T-cell (primary cell): Measurements from ENCODE around the gene MPPED1. TPM values are rescaled to one million over a fixed set of nuclear protein-coding genes. Genes with fewer than 3 reads are reported as not detected.

Experiments used
- ATAC-seq, 4 experiments: fragments of 200-7000 bp in 3 of 4; fragments of 150-1000 bp in 1 of 4; cut with Tn5 transposase; replicated peaks in 1 of 4; 1 replicate in 3 of 4; 2 replicates in 1 of 4; pipeline ENCODE4 v1.10.0; 2021; ENCODE audit warnings: moderate library complexity in 3 of 4, mild to moderate bottlenecking in 2 of 4, moderate number of reproducible peaks in 1 of 4
- CTCF ChIA-PET, 2 donors: fragments of 300-600 bp; sonication (Branson Sonifier 250); formaldehyde crosslinking; loops; one replicate each; lab custom pipeline; 2022; ENCODE audit warnings: antibody characterized with exemption in 2 of 2; lab: Charles Lee
- POLR2A ChIA-PET, 2 donors: fragments of 300-600 bp; sonication (Branson Sonifier 250); formaldehyde crosslinking; loops; one replicate each; lab custom pipeline; 2022; ENCODE audit warnings: antibody characterized with exemption in 2 of 2; lab: Charles Lee
- DNase-seq, 35 experiments: peaks; one replicate each; pipeline versions ENCODE4 v3.0.0 to v3.0.0-alpha.2; 2013 to 2023
- H3K27ac ChIP-seq: one replicate; pipeline ENCODE4 v1.5.1; 2013; ENCODE audit warnings: low read length
- H3K27me3 ChIP-seq, 2 experiments: replicated peaks in 1 of 2; 1 replicate in 1 of 2; 2 replicates in 1 of 2; pipeline versions ENCODE4 v1.6.1 to v1.7.0; 2013; ENCODE audit warnings: low read length in 1 of 2, mixed read lengths in 1 of 2; ENCODE audit not compliant: control insufficient read depth in 2 of 2, insufficient read depth in 2 of 2; ENCODE audit errors: extremely low read depth in 1 of 2
- H3K36me3 ChIP-seq, 2 donors: 1 replicate in 1 of 2; 2 replicates in 1 of 2; pipeline versions ENCODE4 v1.6.1 to v1.7.0; 2013; ENCODE audit warnings: low read length in 1 of 2; ENCODE audit not compliant: control insufficient read depth in 2 of 2, insufficient read depth in 1 of 2; ENCODE audit errors: extremely low read depth in 1 of 2
- H3K4me1 ChIP-seq, 2 experiments: 1 replicate in 1 of 2; 2 replicates in 1 of 2; pipeline versions ENCODE4 v1.6.1 to v1.7.0; 2013; ENCODE audit warnings: low read length in 2 of 2, mixed read lengths in 1 of 2; ENCODE audit not compliant: insufficient read depth in 2 of 2, control insufficient read depth in 1 of 2; ENCODE audit errors: extremely low read depth in 1 of 2
- H3K4me3 ChIP-seq, 2 donors: 1 replicate in 1 of 2; 2 replicates in 1 of 2; pipeline versions ENCODE4 v1.5.1 to v1.7.0; 2013; ENCODE audit warnings: mild to moderate bottlenecking in 2 of 2, low read length in 1 of 2, moderate library complexity in 1 of 2; ENCODE audit not compliant: control insufficient read depth in 1 of 2; ENCODE audit errors: extremely low read depth in 1 of 2
- H3K9me3 ChIP-seq: 2 replicates; pipeline ENCODE4 v1.7.0; 2013
- H3K27ac Mint-ChIP-seq, 2 donors: one replicate each; pipeline ENCODE4 v1.8.0; 2020 to 2021; ENCODE audit warnings: mild to moderate bottlenecking in 2 of 2, mixed read lengths in 2 of 2
- H3K27me3 Mint-ChIP-seq, 2 donors: one replicate each; pipeline ENCODE4 v1.8.0; 2021 to 2022; ENCODE audit warnings: mixed read lengths in 2 of 2
- H3K36me3 Mint-ChIP-seq: one replicate; pipeline ENCODE4 v1.8.0; 2021; ENCODE audit warnings: mixed read lengths
- H3K4me1 Mint-ChIP-seq, 3 donors: one replicate each; pipeline ENCODE4 v1.8.0; 2020 to 2022; ENCODE audit warnings: mixed read lengths in 3 of 3, mild to moderate bottlenecking in 1 of 3
- H3K4me3 Mint-ChIP-seq, 3 donors: one replicate each; pipeline ENCODE4 v1.8.0; 2020 to 2022; ENCODE audit warnings: mild to moderate bottlenecking in 3 of 3, mixed read lengths in 3 of 3, moderate library complexity in 3 of 3
- H3K9me3 Mint-ChIP-seq, 3 donors: one replicate each; pipeline ENCODE4 v1.8.0; 2020 to 2022; ENCODE audit warnings: mixed read lengths in 3 of 3
- WGBS: methylation state at CpG from one replicate; pipeline ENCODE4 v1.1.5; 2013; ENCODE audit warnings: missing lambda C conversion rate; ENCODE audit not compliant: insufficient coverage; 5-methylcytosine and 5-hydroxymethylcytosine counted together
- total RNA-seq, 35 experiments: library from RNA in 6 of 35; stranded (reverse) in 6 of 35; fragments of 120-200 nt in 1 of 35; gene quantifications; one replicate each; pipeline versions ENCODE4 v1.2.1 to v1.2.4 and lab custom pipeline; 2013 to 2026

Gene MPPED1
- total RNA-seq = not detected
- total RNA-seq (2013) = not detected
- total RNA-seq (lab: John Stamatoyannopoulos, UW) = 0 to 0.09 (median 0) reads per million in 29 experiments

- no peaks in the 10 kb centered on the region for H3K9me3 Mint-ChIP-seq
- no peak within 1 kb of the TSS for H3K27ac Mint-ChIP-seq
- H3K27me3 Mint-ChIP-seq = peaks cover 47 to 58% of the 10 kb centered on the region in 2 donors
- 2% methylated on average over 85 of the region's 95 CpGs for WGBS
- Histone ChIP-seq H3K36me3 (no peaks in the 10 kb centered on the region), H3K4me3 (no peak within 1 kb of the TSS), H3K9me3 (no peaks in the 10 kb centered on the region), H3K27me3 (peaks cover 25 to 56% of the 10 kb centered on the region in 2 experiments), H3K4me1 (no peaks in the 10 kb centered on the region), H3K27ac (no peak within 1 kb of the TSS)
- CTCF ChIA-PET = no interaction called here
- POLR2A ChIA-PET = no interaction called here
- no peak for ATAC-seq
- H3K4me3 Mint-ChIP-seq = peak within 1 kb of the TSS in 1 of 3 donors; percentile 37
- peaks cover 0 to 2% (median 2%) of the 10 kb centered on the region in 3 donors for H3K4me1 Mint-ChIP-seq
- no peak for DNase-seq
- H3K36me3 Mint-ChIP-seq = no peaks in the 10 kb centered on the region
Measured at GRCh38 chr22:43411869-43412807, at the start of gene MPPED1. TSS of gene MPPED1 (plus strand) at chr22:43412014. CDS start at chr22:43424986, 12,972 bp downstream.

DNA sequence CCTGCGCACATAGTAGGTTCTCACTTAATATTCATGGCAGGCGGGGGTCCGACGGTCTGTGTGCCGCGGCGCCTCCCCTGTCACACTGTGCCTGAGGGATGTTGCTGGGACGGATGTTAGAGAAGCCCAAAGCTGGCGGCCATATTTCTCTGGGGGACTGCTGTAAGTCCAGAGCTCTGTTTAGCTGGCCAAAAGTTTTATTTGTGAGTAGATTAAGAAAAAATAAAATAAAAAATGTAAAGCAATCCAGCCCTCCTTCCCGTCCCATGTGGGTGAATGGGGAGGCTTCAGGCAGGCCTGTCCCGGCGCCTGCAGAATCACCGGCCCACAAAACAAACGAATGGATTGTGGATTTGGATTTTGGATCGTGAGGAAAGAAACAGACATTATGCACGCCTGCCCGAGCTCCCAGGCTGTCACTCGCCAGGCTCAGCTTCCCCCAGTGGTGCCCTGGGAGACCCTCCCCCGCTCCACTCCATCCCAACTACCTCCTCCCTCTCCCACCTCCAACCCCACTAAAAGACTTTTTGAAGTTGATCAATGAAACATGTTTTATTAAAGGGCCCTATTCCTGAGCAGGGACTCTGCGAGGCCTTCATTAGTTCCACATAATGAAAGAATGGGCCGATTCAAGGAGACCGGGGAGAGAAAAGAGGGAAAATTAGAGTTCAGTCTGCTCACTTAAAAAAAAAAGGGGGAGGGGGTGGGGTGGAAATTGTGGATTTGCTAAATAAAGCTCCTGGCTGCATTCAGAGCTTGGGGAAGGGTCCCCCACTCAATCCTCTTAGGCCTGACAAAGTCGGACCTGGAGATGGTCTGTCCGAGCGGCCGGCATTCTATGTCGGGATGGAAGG lies 48.3 kb upstream of the MPPED1 start:
- H3K4me3 Mint-ChIP-seq = no peak overlapping the region
- POLR2A ChIA-PET = no interaction called here
- WGBS = 98% methylated on average over 11 of the region's 27 CpGs
- Histone ChIP-seq H3K4me1 (no peaks in the 10 kb centered on the region), H3K27ac (no peak overlapping the region), H3K9me3 (no peaks in the 10 kb centered on the region), H3K4me3 (no peak overlapping the region), H3K36me3 (no peaks in the 10 kb centered on the region), H3K27me3 (peaks cover 0 to 8% of the 10 kb centered on the region in 2 experiments)
- no peaks in the 10 kb centered on the region for H3K4me1 Mint-ChIP-seq
- H3K9me3 Mint-ChIP-seq = no peaks in the 10 kb centered on the region
- H3K27me3 Mint-ChIP-seq = peaks cover 10 to 11% of the 10 kb centered on the region in 2 donors
- CTCF ChIA-PET = interaction anchor here (0.6 to 0.7 kb wide), 3 partner anchors 12 to 134 kb away, joined by 3 to 4 read pairs (median 4); no protein-coding TSS in a partner anchor
- DNase-seq (no peak), ATAC-seq (no peak)
- H3K27ac Mint-ChIP-seq = no peak overlapping the region
- H3K36me3 Mint-ChIP-seq = no peaks in the 10 kb centered on the region

DNA sequence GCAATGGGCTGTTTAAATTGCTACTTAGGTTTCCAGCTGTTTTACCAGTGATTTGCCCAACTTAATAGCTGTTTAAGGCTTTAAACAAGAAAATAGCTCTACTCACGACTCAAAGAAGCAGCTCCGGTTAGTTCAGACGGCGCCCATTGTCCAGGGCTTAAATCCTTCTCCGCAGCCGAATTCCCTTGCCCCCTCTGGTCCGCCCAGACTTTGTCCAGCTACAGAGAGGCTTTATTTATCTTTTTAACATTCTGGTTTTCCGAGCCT lies 47.7 kb upstream of the MPPED1 start:
- H3K9me3 Mint-ChIP-seq = no peaks in the 10 kb centered on the region
- H3K27ac Mint-ChIP-seq = no peak overlapping the region
- Histone ChIP-seq H3K4me1 (no peaks in the 10 kb centered on the region), H3K27me3 (peaks cover 0 to 8% of the 10 kb centered on the region in 2 experiments), H3K9me3 (no peaks in the 10 kb centered on the region), H3K36me3 (no peaks in the 10 kb centered on the region), H3K4me3 (no peak overlapping the region), H3K27ac (no peak overlapping the region)
- H3K36me3 Mint-ChIP-seq = no peaks in the 10 kb centered on the region
- ChIA-PET CTCF (interaction anchor here (0.6 to 0.7 kb wide), 2 partner anchors 11 to 131 kb away, joined by 3 to 4 read pairs; no protein-coding TSS in a partner anchor), POLR2A (no interaction called here)
- ATAC-seq = no peak
- no peaks in the 10 kb centered on the region for H3K4me1 Mint-ChIP-seq
- 90% methylated on average over 7 of the region's 8 CpGs for WGBS
- H3K4me3 Mint-ChIP-seq = no peak overlapping the region
- H3K27me3 Mint-ChIP-seq = peaks cover 12 to 16% of the 10 kb centered on the region in 2 donors
- DNase-seq = no peak

DNA sequence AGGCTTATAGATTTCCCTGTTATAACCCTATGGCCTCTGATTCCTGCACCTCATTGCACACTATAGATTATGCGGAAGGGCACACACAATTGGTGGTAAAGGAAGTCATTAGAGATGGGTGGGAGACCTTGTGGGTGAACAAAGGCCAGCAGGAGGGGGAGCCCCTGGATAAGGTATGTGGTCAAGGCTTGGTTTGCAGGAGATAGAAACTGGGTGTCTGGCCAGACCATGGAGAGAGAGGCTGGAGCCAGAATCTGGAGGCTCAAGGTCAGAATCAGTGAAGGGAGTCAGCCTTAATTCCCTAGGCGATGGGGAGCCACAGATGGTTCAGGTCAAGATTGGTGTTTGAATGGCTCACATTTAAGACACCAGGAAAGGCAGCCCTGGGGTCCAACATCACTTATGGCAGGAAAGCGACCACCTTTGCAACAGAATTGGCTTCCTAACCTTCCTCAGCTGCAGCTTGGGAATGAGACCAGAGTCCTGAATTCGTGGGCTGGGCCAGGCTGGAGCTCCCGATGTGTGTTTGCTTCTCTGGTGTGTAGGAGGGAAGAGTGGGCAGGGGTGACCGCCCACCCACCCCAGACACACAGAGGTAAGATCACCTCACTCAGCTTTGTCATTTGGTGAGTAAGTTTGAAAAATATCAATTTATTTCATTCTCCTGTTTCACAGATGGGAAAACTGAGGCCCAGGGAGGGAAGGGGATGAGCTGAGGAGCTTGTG lies 45.9 kb upstream of the MPPED1 start:
- Histone ChIP-seq H3K4me3 (no peak overlapping the region), H3K36me3 (no peaks in the 10 kb centered on the region), H3K9me3 (no peaks in the 10 kb centered on the region), H3K27me3 (peaks cover 0 to 22% of the 10 kb centered on the region in 2 experiments), H3K27ac (no peak overlapping the region), H3K4me1 (no peaks in the 10 kb centered on the region)
- no peak for DNase-seq
- POLR2A ChIA-PET = interaction anchor here in 1 of 2 donors (0.6 kb wide), 1 partner anchor 18 kb away, joined by 3 read pairs; no protein-coding TSS in a partner anchor
- WGBS = 60% methylated on average over 1 of the region's 6 CpGs
- Mint-ChIP-seq H3K4me1 (no peaks in the 10 kb centered on the region), H3K4me3 (no peak overlapping the region), H3K27me3 (peaks cover 13 to 25% of the 10 kb centered on the region in 2 donors), H3K27ac (no peak overlapping the region), H3K36me3 (no peaks in the 10 kb centered on the region), H3K9me3 (no peaks in the 10 kb centered on the region)
- CTCF ChIA-PET = no interaction called here
- ATAC-seq = no peak

GRCh38 chr22:43370036-43370435 lies 41.8 kb upstream of the MPPED1 start:
- Histone ChIP-seq H3K9me3 (no peaks in the 10 kb centered on the region), H3K4me3 (no peak overlapping the region), H3K36me3 (no peaks in the 10 kb centered on the region), H3K4me1 (no peaks in the 10 kb centered on the region), H3K27me3 (peaks cover 0 to 37% of the 10 kb centered on the region in 2 experiments), H3K27ac (no peak overlapping the region)
- no peak overlapping the region for H3K27ac Mint-ChIP-seq
- no peaks in the 10 kb centered on the region for H3K36me3 Mint-ChIP-seq
- ATAC-seq = no peak
- no peak for DNase-seq
- CTCF ChIA-PET = interaction anchor here in 1 of 2 donors (0.7 kb wide), 1 partner anchor 21 kb away, joined by 5 read pairs; no protein-coding TSS in a partner anchor
- H3K9me3 Mint-ChIP-seq = peaks cover 5 to 6% (median 6%) of the 10 kb centered on the region in 3 donors
- H3K4me3 Mint-ChIP-seq = no peak overlapping the region
- H3K4me1 Mint-ChIP-seq = no peaks in the 10 kb centered on the region
- POLR2A ChIA-PET = no interaction called here
- 40% methylated on average over 1 of the region's 9 CpGs for WGBS
- H3K27me3 Mint-ChIP-seq = peaks cover 31 to 51% of the 10 kb centered on the region in 2 donors
